OCI-LY7 (cell line): ENCODE measurements around the gene BRSK2.

Experiments
- CTCF ChIP-seq: fragments of 200-600 bp; sonication (generic); conservative IDR thresholded peaks from 2 replicates; pipeline ENCODE4 v1.5.1; 2014; ENCODE audit warnings: mild to moderate bottlenecking, antibody characterized with exemption, low read length, moderate library complexity, mixed read lengths
- EZH2phosphoT487 ChIP-seq: fragments of 200-600 bp; sonication (generic); IDR thresholded peaks from 2 replicates; pipeline ENCODE4 v1.6.1; 2018; ENCODE audit warnings: low read depth, borderline replicate concordance, mild to moderate bottlenecking, mixed run types, antibody characterized with exemption, low read length, moderate library complexity, mixed read lengths

DNA sequence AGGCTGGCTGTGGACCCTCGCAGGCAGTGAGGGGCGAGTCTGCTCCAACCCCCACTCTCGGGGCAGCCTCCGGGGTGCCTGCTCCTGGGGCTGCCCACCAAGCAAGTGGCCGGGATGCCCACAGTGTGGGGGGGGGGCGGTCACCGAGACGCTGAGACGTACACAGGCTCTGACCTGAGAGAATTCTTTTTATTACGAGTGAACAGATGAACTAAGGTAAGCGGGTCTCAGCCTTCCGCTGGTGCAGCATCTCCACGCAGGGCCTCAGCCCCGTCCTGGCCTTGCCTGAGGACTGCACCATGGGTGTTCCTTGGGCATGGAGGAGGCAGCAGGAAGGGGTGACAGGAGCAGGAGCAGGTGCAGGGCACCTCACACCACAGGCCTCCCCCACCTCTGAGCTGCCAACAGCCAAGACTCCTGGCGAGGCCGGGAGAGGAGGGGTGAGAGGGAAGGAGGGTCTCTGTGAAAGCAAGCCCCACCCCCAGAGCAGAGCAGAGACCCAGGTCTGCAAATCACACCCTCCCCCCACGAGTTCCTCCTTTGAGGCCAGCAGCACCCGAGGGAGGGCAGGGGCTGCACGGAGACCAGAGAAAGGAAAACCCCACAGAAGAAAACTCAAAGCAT is 79.7 kb downstream of the BRSK2 start:
- TF ChIP-seq CTCF (no peak), EZH2phosphoT487 (no peak)
